ENCODE measurements around the gene RAB11FIP5. TPM values are rescaled to one million over a fixed set of nuclear protein-coding genes. Genes with fewer than 3 reads are reported as not detected.

Gene RAB11FIP5
- total and polyA plus RNA-seq, 10 of the 15 experiments (the other 5 are each of a cell fraction or from before 2014, with no cell fraction given) = 0.03 to 0.20 (median 0.06) TPM; not detected in 6

DNA sequence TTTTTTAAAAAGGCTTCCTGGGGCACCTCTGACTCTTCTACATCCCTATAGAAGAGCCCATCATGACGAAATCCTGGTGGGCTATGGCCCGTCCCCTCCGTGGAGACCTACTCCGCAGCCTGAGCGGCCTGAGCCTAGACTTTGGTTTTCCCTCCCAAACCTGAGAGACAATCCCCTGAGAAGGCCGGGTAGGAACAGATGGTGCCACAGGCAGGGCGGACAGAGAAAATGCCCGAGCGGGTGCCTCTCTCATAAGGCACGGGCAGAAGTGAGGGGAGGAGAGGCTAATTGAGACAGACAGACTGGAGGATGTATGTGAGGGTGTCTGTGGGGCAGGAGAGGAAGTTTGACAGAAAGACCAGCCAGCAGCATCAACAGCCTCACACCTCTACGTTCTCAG, 21.1 kb downstream of the RAB11FIP5 start (continued):
- TF ChIP-seq, protein P1, sequence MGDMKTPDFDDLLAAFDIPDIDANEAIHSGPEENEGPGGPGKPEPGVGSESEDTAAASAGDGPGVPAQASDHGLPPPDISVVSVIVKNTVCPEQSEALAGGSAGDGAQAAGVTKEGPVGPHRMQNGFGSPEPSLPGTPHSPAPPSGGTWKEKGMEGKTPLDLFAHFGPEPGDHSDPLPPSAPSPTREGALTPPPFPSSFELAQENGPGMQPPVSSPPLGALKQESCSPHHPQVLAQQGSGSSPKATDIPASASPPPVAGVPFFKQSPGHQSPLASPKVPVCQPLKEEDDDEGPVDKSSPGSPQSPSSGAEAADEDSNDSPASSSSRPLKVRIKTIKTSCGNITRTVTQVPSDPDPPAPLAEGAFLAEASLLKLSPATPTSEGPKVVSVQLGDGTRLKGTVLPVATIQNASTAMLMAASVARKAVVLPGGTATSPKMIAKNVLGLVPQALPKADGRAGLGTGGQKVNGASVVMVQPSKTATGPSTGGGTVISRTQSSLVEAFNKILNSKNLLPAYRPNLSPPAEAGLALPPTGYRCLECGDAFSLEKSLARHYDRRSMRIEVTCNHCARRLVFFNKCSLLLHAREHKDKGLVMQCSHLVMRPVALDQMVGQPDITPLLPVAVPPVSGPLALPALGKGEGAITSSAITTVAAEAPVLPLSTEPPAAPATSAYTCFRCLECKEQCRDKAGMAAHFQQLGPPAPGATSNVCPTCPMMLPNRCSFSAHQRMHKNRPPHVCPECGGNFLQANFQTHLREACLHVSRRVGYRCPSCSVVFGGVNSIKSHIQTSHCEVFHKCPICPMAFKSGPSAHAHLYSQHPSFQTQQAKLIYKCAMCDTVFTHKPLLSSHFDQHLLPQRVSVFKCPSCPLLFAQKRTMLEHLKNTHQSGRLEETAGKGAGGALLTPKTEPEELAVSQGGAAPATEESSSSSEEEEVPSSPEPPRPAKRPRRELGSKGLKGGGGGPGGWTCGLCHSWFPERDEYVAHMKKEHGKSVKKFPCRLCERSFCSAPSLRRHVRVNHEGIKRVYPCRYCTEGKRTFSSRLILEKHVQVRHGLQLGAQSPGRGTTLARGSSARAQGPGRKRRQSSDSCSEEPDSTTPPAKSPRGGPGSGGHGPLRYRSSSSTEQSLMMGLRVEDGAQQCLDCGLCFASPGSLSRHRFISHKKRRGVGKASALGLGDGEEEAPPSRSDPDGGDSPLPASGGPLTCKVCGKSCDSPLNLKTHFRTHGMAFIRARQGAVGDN (IDR thresholded peaks at IDR 0.05) = no peak
- TF ChIP-seq, protein P2, sequence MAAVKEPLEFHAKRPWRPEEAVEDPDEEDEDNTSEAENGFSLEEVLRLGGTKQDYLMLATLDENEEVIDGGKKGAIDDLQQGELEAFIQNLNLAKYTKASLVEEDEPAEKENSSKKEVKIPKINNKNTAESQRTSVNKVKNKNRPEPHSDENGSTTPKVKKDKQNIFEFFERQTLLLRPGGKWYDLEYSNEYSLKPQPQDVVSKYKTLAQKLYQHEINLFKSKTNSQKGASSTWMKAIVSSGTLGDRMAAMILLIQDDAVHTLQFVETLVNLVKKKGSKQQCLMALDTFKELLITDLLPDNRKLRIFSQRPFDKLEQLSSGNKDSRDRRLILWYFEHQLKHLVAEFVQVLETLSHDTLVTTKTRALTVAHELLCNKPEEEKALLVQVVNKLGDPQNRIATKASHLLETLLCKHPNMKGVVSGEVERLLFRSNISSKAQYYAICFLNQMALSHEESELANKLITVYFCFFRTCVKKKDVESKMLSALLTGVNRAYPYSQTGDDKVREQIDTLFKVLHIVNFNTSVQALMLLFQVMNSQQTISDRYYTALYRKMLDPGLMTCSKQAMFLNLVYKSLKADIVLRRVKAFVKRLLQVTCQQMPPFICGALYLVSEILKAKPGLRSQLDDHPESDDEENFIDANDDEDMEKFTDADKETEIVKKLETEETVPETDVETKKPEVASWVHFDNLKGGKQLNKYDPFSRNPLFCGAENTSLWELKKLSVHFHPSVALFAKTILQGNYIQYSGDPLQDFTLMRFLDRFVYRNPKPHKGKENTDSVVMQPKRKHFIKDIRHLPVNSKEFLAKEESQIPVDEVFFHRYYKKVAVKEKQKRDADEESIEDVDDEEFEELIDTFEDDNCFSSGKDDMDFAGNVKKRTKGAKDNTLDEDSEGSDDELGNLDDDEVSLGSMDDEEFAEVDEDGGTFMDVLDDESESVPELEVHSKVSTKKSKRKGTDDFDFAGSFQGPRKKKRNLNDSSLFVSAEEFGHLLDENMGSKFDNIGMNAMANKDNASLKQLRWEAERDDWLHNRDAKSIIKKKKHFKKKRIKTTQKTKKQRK (IDR thresholded peaks at IDR 0.05; ENCODE audit: low read depth, low read length) = no peak

DNA sequence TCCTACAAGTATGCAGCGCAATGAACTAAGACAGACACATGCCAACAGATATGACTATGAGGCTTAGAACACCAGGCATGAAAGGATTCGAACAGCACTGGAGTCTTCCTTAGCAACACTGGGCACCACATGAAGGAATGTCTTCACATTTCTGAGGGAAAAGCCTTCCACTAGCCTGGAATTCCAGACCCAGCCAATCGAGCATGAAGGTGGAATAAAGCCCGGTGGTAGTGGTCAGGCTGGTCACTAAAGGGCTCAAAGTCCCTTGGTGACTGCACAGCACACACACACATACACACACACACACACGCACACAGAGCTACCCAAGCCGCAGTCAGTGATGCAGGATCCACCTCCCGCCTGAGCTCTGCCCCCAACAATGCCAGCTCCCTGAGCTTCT, 21.6 kb downstream of the RAB11FIP5 start:
- H3K4me3 ChIP-seq = no peak overlapping the region
- no TSS peak for BruUV-seq (replicated peaks)
- no peaks in the 10 kb centered on the region; the same call in 1 of the 2 replicates for H3K4me1 ChIP-seq (ENCODE audit: control insufficient read depth, insufficient read depth, low read length)
- intact Hi-C loops (cut with micrococcal nuclease; ENCODE audit: unreplicated experiment) = no loop called here
- no peaks in the 10 kb centered on the region; the same call in 1 of the 2 replicates for H4K20me1 ChIP-seq (ENCODE audit: control insufficient read depth, insufficient read depth)
- FAIRE-seq (no peak), ATAC-seq (no peak), DNase-seq (ENCODE audit: low read depth, low spot score) (no peak)
- ChIA-PET RAD21 (ENCODE audit: unreplicated experiment) (no interaction called here), SMC1A (ENCODE audit: uncharacterized antibody, unreplicated experiment) (no interaction called here), CTCF (no interaction called here), POLR2A (no interaction called here)
- no peak overlapping the region for H3K9ac ChIP-seq (ENCODE audit: control insufficient read depth, insufficient read depth, low read length)
- TF ChIP-seq, protein P3, sequence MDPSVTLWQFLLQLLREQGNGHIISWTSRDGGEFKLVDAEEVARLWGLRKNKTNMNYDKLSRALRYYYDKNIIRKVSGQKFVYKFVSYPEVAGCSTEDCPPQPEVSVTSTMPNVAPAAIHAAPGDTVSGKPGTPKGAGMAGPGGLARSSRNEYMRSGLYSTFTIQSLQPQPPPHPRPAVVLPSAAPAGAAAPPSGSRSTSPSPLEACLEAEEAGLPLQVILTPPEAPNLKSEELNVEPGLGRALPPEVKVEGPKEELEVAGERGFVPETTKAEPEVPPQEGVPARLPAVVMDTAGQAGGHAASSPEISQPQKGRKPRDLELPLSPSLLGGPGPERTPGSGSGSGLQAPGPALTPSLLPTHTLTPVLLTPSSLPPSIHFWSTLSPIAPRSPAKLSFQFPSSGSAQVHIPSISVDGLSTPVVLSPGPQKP (IDR thresholded peaks at IDR 0.05; ENCODE audit: low read depth, low read length) = no peak
- no peak overlapping the region for H3K27ac ChIP-seq (ENCODE audit: control insufficient read depth, insufficient read depth)
- no peaks in the 10 kb centered on the region for H3K79me2 ChIP-seq (ENCODE audit: control insufficient read depth, insufficient read depth, low read length)
- 27% methylated on average over 7 of the region's 7 CpGs for whole genome bisulfite sequencing (ENCODE audit: insufficient coverage, insufficient replicate concordance, low lambda C conversion rate, missing lambda C conversion rate)
- no peaks in the 10 kb centered on the region for H3K9me3 ChIP-seq (replicated peaks; ENCODE audit: control insufficient read depth, insufficient read depth, low read length)
- peaks cover 0 to 1% of the 10 kb centered on the region in 2 experiments; a peak in 2 of 4 replicates for H3K27me3 ChIP-seq (replicated peaks in 1 of 2; ENCODE audit: control insufficient read depth in 2 of 2, insufficient read depth in 2 of 2, low read length in 1 of 2)
- H3K36me3 ChIP-seq (ENCODE audit: control insufficient read depth in 2 of 2, insufficient read depth in 2 of 2, low read length in 1 of 2) = no peaks in the 10 kb centered on the region
- no peak overlapping the region for H2AFZ ChIP-seq (ENCODE audit: control insufficient read depth, low read depth, low read length)
- in situ Hi-C loops (cut with MboI) = no loop called here
- H3K4me2 ChIP-seq (ENCODE audit: control insufficient read depth, insufficient read depth) = no peak overlapping the region
